Activated gamma-delta T cell treated with Interleukin-2 at 50 U/mL for 16 hours (primary cell): ENCODE results near the gene NR1H2.

Experiments used
- DNase-seq: peaks from one replicate; pipeline ENCODE4 v3.0.0-alpha.2; 2020

Gene NR1H2

DNA sequence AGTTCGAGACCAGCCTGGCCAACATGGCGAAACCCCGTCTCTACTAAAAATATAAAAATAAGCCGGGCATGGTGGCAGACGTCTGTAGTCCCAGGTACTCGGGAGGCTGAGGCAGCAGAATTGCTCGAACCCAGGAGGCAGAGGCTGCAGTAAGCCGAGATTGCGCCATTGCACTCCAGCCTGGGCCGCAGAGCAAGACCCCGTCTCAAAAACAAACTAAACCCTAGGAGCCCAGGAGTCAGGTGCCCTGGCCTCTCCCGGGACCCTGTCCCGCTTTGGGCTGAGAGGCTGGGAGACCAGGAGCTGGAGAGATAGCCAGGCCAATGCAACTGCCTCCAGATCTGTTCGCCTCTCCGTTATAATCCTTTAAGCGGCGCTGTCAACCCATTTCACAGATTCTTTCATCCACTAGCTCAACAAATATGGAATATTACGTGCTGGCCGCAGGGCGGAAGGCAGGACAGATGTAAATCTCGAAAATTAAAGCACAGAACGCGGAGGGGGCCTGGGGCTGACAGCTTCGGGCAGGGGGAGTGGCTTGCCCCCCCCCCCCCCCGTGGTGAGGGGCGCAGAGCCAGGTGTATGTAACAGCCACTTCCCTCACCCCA lies 51.2 kb downstream of the NR1H2 start:
- DNase-seq = no peak

GRCh38 chr19:50427997-50428425 lies 51.8 kb downstream of the NR1H2 start:
- DNase-seq = no peak

- no peak for DNase-seq
Observed at GRCh38 chr19:50428772-50429463, 52.7 kb downstream of the NR1H2 start.

DNA sequence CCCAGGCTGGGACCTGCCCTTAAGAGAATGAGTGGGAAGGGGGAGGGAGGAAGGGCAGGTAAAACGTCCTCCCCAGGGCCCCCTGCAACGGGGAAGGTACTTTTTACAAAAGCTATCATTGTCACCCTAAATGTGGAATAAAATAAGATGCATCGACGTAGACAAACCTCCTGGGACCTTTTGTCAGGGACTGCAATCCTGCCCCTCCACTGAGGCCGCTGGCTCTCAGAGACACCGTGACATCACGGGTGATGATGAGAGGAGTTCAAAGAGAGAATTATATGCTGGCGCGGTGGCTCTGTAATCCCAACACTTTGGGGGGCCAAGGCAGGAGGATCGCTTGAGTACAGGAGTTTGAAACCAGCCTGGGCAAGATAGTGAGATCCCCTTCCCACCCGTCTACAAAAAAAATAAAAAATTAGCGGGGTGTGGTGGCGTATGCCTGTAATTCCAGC lies 54.7 kb downstream of the NR1H2 start:
- no peak for DNase-seq

DNA sequence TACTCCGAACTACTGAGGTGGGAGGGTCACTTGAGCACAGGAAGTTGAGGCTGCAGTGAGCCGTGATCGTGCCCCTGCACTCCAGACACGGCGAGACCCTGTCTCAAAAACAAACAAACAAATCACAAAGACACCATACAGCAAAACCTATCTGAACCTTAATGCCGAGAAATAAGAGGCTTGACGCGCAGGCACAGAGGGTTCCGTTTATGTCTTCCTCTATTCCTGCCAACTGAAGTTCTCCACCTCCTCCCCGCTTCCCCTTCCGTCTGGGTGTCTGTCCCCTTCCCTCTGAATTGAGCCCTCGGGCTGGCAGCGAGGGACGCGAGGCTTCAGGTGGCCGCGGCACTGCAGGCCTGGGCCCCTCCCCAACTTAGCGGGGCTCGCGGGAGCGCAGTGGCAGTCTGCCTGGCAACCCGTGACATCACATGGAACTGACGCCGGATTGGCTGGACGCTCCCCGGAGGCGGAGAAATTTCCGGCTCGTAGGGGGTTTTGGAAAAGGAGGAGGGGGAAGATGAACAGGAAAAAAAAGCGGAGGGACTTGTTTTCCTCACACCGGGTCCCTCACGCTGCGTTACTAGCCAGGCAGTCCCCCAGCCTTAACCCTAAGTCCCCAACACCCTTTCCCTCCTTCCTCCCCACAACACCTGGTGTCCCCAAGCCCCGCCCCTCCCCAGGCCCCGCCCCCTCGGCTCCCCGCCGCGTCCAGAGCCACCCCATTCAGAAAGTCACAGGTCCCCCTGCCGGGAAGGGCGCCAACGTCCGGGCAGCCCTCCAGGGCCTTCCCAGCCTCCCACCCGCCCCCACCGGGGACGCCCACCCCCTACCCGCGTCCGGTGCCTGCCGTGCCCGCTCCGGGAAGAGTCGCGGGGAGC lies 55.3 kb downstream of the NR1H2 start:
- DNase-seq = peak; percentile 79

DNA sequence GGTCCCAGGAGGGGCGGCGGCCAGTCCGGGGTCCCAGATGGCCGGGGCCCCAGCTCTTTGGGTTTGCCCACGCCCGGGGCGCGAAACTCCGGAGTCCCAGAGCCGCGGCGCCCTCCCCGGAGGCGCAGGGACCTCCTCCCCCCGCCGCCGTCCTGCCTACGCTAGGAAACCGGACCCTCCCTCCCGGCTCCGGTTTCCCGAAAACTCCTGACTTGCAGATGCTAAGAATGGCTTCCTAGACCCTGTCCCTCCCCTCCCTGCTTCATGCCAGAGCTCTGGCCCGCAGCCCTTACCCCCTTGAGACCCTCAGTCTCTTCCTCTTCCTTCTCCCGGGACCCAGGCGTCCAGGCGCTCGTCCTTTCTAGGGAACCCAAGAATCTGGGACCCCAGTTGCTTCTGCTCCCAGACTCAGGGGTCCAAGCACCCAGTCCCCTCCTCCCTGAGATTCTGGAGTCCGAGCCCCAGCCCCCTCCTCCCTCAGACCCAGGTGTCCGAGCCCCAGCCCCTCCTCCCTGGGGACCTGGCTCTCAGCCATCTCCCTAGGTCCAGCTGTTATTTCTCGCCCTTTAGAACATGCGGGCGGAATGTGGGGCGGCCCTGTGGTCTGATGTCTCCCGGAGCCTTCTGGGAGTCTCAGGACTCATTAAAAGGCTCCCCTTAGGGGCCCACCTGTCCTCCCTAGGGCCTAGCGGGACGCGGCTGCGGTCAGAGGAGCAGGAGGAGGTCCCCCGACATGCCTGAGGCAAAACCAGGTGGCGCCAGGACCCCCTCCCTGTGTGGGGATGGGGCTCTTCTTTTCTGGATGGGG lies 56.2 kb downstream of the NR1H2 start, which contains the start of gene MYBPC2:
Gene MYBPC2, plus strand, starts transcription at position 672 of the 808 bp plus-strand sequence. Its CDS starts 62 bp downstream, at position 734.
- no peak for DNase-seq
